ENCODE results near the gene GPR152.

- TF ChIP-seq CTCF (IDR thresholded peaks at IDR 0.05; ENCODE audit: low read length) (no peak), EZH2 (optimal IDR thresholded peaks at IDR 0.05; ENCODE audit: low read depth, low read length) (no peak)
Measured at GRCh38 chr11:67448220-67448609, 4.3 kb downstream of the GPR152 start.
